CD4-positive, alpha-beta T cell treated with Interleukin-4 for 4 hours (primary cell): Measurements from ENCODE around the gene C2CD5.
"Not testable (repeated sequence)": the region's sequence is repeated elsewhere in the genome, so short reads cannot be mapped to it uniquely, and the experiment has no call there.

Experiments used
- DNase-seq: peaks from one replicate; pipeline ENCODE4 v3.0.0-alpha.2; 2020

Gene C2CD5

GRCh38 chr12:22544038-22544979 lies at the start of gene C2CD5:
C2CD5 (minus strand) TSS chr12:22544542; CDS start chr12:22544150, 392 bp downstream.
- DNase-seq, result peak; percentile 97

- DNase-seq, result no peak
Observed at GRCh38 chr12:22593864-22594263, 49.5 kb upstream of the C2CD5 start.

- no peak for DNase-seq
Observed at GRCh38 chr12:22588817-22589216, 44.5 kb upstream of the C2CD5 start.

GRCh38 chr12:22578328-22578727 lies 34.0 kb upstream of the C2CD5 start:
- no peak for DNase-seq

- no peak for DNase-seq
Observed at GRCh38 chr12:22577667-22578066, 33.3 kb upstream of the C2CD5 start.

GRCh38 chr12:22576473-22576872 lies 32.1 kb upstream of the C2CD5 start:
- DNase-seq, result no peak

- DNase-seq, result no peak
Observed at GRCh38 chr12:22576065-22576464, 31.7 kb upstream of the C2CD5 start.

GRCh38 chr12:22574921-22575320 lies 30.6 kb upstream of the C2CD5 start:
- no peak for DNase-seq

- DNase-seq, result no peak
Observed at GRCh38 chr12:22573181-22573580, 28.8 kb upstream of the C2CD5 start.

GRCh38 chr12:22569253-22569652 lies 24.9 kb upstream of the C2CD5 start:
- no peak for DNase-seq

- no peak for DNase-seq
Observed at GRCh38 chr12:22562036-22563028, 18.0 kb upstream of the C2CD5 start.

- not testable (repeated sequence) for DNase-seq
Observed at GRCh38 chr12:22554750-22555149, 10.4 kb upstream of the C2CD5 start.

GRCh38 chr12:22551624-22552023 lies 7.3 kb upstream of the C2CD5 start:
- no peak for DNase-seq

GRCh38 chr12:22545255-22545654 lies 913 bp upstream of the C2CD5 start:
- DNase-seq, result no peak

GRCh38 chr12:22543246-22544037 lies 900 bp downstream of the C2CD5 start:
- DNase-seq, result peak; percentile 53

GRCh38 chr12:22541496-22542155 lies 2.7 kb downstream of the C2CD5 start:
- no peak for DNase-seq

GRCh38 chr12:22539055-22539454 lies 5.3 kb downstream of the C2CD5 start:
- no peak for DNase-seq

GRCh38 chr12:22538311-22538710 lies 6.0 kb downstream of the C2CD5 start:
- no peak for DNase-seq

GRCh38 chr12:22536971-22537544 lies 7.3 kb downstream of the C2CD5 start:
- DNase-seq, result no peak

- DNase-seq, result no peak
Observed at GRCh38 chr12:22536346-22536945, 7.9 kb downstream of the C2CD5 start.

GRCh38 chr12:22535478-22535877 lies 8.9 kb downstream of the C2CD5 start:
- peak; percentile 37 for DNase-seq
